ENCODE data around the gene GRK1. TPM values are rescaled to one million over a fixed set of nuclear protein-coding genes. Genes with fewer than 3 reads are reported as not detected.

Gene GRK1
- total and polyA plus RNA-seq, 2 experiments from 2014 or later = not detected

DNA sequence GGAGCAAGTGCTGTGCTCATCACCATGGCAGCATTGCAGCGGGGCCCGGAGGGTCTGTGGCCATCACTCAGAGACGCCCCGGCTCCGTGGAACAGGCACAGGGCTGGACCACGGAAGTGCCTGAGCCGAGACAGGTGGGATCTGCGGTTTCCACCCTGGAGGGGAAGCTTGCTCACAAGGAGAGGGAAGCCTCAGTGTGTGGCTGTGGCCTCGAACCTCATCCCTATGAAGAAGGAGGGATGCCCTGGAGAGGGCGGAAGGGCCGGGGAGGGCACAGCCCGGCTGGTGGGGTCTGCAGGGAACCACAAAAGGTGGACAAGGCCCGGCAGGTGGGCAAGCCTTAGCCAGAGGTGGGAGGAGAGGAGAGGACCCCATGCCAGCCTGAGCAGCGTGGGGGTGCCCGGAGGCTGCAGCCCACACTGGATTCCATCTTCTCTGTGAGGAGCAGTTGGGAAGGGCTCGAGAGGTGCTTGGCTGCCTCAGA is 61.6 kb downstream of the GRK1 start:
- Mint-ChIP-seq H3K9me3 (peaks cover 17% of the 10 kb centered on the region), H3K36me3 (ENCODE audit: low read depth) (peaks cover 3% of the 10 kb centered on the region; the same call in 1 of the 3 replicates), H3K27me3 (ENCODE audit: insufficient read depth, low read depth, poor library complexity) (peaks cover 19% of the 10 kb centered on the region), H3K4me1 (0 out of 3 replicates have a peak, but pooled peaks cover 6% of the 10 kb centered on the region), H3K27ac (no peak overlapping the region), H3K4me3 (no peak overlapping the region)
- Histone ChIP-seq H3K4me2 (no peak overlapping the region), H3K27me3 (ENCODE audit: insufficient read depth) (no peaks in the 10 kb centered on the region), H3K79me2 (replicated peaks; ENCODE audit: insufficient read depth) (no peaks in the 10 kb centered on the region), H3K36me3 (ENCODE audit: insufficient read depth) (no peaks in the 10 kb centered on the region), H3K9me2 (ENCODE audit: insufficient read depth) (peaks cover 7% of the 10 kb centered on the region; the same call in 1 of the 2 replicates), H3K27ac (ENCODE audit: low read depth) (no peak overlapping the region), H3K4me1 (ENCODE audit: insufficient read depth) (0 out of 2 replicates have a peak, but pooled peaks cover 4% of the 10 kb centered on the region), H2AFZ (no peak overlapping the region), H4K20me1 (replicated peaks; ENCODE audit: insufficient read depth) (no peaks in the 10 kb centered on the region), H3K4me3 (no peak overlapping the region), H3F3A (replicated peaks; ENCODE audit: low read depth) (peaks cover 9% of the 10 kb centered on the region)
- ATAC-seq = no peak
- TF ChIP-seq, protein P1, sequence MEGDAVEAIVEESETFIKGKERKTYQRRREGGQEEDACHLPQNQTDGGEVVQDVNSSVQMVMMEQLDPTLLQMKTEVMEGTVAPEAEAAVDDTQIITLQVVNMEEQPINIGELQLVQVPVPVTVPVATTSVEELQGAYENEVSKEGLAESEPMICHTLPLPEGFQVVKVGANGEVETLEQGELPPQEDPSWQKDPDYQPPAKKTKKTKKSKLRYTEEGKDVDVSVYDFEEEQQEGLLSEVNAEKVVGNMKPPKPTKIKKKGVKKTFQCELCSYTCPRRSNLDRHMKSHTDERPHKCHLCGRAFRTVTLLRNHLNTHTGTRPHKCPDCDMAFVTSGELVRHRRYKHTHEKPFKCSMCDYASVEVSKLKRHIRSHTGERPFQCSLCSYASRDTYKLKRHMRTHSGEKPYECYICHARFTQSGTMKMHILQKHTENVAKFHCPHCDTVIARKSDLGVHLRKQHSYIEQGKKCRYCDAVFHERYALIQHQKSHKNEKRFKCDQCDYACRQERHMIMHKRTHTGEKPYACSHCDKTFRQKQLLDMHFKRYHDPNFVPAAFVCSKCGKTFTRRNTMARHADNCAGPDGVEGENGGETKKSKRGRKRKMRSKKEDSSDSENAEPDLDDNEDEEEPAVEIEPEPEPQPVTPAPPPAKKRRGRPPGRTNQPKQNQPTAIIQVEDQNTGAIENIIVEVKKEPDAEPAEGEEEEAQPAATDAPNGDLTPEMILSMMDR (conservative IDR thresholded peaks at IDR 0.05; ENCODE audit: low read depth in 2 of 2) = no peak
- TF ChIP-seq NANOG (IDR thresholded peaks at IDR 0.05; ENCODE audit: borderline replicate concordance) (no peak), ZNF114 (CRISPR knock-in tag; IDR thresholded peaks at IDR 0.05) (no peak)
- TF ChIP-seq, protein P2, sequence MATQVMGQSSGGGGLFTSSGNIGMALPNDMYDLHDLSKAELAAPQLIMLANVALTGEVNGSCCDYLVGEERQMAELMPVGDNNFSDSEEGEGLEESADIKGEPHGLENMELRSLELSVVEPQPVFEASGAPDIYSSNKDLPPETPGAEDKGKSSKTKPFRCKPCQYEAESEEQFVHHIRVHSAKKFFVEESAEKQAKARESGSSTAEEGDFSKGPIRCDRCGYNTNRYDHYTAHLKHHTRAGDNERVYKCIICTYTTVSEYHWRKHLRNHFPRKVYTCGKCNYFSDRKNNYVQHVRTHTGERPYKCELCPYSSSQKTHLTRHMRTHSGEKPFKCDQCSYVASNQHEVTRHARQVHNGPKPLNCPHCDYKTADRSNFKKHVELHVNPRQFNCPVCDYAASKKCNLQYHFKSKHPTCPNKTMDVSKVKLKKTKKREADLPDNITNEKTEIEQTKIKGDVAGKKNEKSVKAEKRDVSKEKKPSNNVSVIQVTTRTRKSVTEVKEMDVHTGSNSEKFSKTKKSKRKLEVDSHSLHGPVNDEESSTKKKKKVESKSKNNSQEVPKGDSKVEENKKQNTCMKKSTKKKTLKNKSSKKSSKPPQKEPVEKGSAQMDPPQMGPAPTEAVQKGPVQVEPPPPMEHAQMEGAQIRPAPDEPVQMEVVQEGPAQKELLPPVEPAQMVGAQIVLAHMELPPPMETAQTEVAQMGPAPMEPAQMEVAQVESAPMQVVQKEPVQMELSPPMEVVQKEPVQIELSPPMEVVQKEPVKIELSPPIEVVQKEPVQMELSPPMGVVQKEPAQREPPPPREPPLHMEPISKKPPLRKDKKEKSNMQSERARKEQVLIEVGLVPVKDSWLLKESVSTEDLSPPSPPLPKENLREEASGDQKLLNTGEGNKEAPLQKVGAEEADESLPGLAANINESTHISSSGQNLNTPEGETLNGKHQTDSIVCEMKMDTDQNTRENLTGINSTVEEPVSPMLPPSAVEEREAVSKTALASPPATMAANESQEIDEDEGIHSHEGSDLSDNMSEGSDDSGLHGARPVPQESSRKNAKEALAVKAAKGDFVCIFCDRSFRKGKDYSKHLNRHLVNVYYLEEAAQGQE (IDR thresholded peaks at IDR 0.05; ENCODE audit: unreplicated experiment) = no peak
- DNase-seq (ENCODE audit: low spot score) = no peak

DNA sequence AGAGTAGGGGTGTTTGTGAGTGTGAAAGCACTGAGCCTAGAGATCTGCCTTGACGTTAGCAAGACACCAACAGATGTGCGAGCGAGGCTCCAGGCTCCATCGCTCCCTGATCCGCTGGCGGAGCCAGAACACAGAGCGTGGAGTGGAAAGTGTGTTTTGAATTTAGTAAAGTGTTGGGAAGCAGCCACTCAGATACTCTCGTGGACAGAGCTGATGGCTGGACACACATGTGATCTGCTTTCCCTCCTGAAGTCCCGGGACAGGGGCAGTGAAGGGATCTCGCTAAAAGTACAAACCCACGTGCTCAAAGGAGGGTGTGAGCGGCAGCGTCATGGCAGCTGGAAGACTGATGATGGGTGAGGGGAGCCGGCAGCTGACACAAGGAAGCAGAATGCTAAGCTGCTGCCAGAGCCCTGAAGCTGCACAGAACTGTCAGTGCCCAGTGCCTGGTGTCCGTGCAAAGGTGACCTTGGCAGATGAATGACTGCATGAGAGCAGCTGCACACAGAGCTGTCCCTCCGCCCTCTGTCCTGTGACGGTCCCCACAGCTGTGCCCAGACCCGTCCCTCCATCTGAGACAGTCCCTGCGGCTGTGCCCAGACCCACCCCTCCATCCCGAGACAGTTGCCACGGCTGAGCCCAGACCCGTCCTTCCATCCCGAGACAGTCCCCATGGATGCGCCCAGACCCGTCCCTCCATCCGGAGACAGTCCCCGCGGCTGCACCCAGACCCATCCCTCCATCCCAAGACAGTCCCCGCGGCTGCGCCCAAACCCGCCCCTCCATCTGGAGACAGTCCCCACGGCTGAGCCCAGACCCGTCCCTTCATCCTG is 62.4 kb downstream of the GRK1 start:
- H3K27ac Mint-ChIP-seq = no peak overlapping the region
- no peak overlapping the region for H3K4me2 ChIP-seq
- no peak for ATAC-seq
- TF ChIP-seq STAT1 (IDR thresholded peaks at IDR 0.05; ENCODE audit: unreplicated experiment) = no peak
- TF ChIP-seq, protein P3, sequence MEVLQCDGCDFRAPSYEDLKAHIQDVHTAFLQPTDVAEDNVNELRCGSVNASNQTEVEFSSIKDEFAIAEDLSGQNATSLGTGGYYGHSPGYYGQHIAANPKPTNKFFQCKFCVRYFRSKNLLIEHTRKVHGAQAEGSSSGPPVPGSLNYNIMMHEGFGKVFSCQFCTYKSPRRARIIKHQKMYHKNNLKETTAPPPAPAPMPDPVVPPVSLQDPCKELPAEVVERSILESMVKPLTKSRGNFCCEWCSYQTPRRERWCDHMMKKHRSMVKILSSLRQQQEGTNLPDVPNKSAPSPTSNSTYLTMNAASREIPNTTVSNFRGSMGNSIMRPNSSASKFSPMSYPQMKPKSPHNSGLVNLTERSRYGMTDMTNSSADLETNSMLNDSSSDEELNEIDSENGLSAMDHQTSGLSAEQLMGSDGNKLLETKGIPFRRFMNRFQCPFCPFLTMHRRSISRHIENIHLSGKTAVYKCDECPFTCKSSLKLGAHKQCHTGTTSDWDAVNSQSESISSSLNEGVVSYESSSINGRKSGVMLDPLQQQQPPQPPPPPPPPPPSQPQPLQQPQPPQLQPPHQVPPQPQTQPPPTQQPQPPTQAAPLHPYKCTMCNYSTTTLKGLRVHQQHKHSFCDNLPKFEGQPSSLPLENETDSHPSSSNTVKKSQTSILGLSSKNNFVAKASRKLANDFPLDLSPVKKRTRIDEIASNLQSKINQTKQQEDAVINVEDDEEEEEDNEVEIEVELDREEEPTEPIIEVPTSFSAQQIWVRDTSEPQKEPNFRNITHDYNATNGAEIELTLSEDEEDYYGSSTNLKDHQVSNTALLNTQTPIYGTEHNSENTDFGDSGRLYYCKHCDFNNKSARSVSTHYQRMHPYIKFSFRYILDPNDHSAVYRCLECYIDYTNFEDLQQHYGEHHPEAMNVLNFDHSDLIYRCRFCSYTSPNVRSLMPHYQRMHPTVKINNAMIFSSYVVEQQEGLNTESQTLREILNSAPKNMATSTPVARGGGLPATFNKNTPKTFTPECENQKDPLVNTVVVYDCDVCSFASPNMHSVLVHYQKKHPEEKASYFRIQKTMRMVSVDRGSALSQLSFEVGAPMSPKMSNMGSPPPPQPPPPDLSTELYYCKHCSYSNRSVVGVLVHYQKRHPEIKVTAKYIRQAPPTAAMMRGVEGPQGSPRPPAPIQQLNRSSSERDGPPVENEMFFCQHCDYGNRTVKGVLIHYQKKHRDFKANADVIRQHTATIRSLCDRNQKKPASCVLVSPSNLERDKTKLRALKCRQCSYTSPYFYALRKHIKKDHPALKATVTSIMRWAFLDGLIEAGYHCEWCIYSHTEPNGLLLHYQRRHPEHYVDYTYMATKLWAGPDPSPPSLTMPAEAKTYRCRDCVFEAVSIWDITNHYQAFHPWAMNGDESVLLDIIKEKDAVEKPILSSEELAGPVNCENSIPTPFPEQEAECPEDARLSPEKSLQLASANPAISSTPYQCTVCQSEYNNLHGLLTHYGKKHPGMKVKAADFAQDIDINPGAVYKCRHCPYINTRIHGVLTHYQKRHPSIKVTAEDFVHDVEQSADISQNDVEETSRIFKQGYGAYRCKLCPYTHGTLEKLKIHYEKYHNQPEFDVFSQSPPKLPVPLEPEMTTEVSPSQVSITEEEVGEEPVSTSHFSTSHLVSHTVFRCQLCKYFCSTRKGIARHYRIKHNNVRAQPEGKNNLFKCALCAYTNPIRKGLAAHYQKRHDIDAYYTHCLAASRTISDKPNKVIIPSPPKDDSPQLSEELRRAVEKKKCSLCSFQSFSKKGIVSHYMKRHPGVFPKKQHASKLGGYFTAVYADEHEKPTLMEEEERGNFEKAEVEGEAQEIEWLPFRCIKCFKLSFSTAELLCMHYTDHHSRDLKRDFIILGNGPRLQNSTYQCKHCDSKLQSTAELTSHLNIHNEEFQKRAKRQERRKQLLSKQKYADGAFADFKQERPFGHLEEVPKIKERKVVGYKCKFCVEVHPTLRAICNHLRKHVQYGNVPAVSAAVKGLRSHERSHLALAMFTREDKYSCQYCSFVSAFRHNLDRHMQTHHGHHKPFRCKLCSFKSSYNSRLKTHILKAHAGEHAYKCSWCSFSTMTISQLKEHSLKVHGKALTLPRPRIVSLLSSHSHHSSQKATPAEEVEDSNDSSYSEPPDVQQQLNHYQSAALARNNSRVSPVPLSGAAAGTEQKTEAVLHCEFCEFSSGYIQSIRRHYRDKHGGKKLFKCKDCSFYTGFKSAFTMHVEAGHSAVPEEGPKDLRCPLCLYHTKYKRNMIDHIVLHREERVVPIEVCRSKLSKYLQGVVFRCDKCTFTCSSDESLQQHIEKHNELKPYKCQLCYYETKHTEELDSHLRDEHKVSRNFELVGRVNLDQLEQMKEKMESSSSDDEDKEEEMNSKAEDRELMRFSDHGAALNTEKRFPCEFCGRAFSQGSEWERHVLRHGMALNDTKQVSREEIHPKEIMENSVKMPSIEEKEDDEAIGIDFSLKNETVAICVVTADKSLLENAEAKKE (CRISPR knock-in tag; IDR thresholded peaks at IDR 0.05) = no peak
- no peak for TF ChIP-seq JUNB (IDR thresholded peaks at IDR 0.05; ENCODE audit: unreplicated experiment)

More for the DNA sequence above, 62.4 kb downstream of the GRK1 start:
- H3K4me1 ChIP-seq (ENCODE audit: insufficient read depth) = 0 out of 2 replicates have a peak, but pooled peaks cover 2% of the 10 kb centered on the region
- Mint-ChIP-seq H3K36me3 (ENCODE audit: low read depth) (peaks cover 6% of the 10 kb centered on the region; the same call in 1 of the 3 replicates), H3K4me1 (0 out of 3 replicates have a peak, but pooled peaks cover 3% of the 10 kb centered on the region), H3K9me3 (peaks cover 25% of the 10 kb centered on the region), H3K4me3 (no peak overlapping the region), H3K27me3 (ENCODE audit: insufficient read depth, low read depth, poor library complexity) (peaks cover 20% of the 10 kb centered on the region)
- no peaks in the 10 kb centered on the region for H3K36me3 ChIP-seq (ENCODE audit: insufficient read depth)
- no peak for DNase-seq (ENCODE audit: low spot score)
- H3K27ac ChIP-seq (ENCODE audit: low read depth) = no peak overlapping the region
- H3K27me3 ChIP-seq (ENCODE audit: insufficient read depth) = no peaks in the 10 kb centered on the region
- H3K4me3 ChIP-seq = no peak overlapping the region
- peaks cover 16% of the 10 kb centered on the region for H3F3A ChIP-seq (replicated peaks; ENCODE audit: low read depth)
- H3K79me2 ChIP-seq (replicated peaks; ENCODE audit: insufficient read depth) = no peaks in the 10 kb centered on the region
- H2AFZ ChIP-seq = no peak overlapping the region
- H4K20me1 ChIP-seq (replicated peaks; ENCODE audit: insufficient read depth) = no peaks in the 10 kb centered on the region
- H3K9me2 ChIP-seq (ENCODE audit: insufficient read depth) = peaks cover 7% of the 10 kb centered on the region; the same call in 1 of the 2 replicates

Data from GM23338 (cell line).